GM21367 (cell line): ENCODE measurements around the gene ANKRD11.
"Not testable (repeated sequence)": the region's sequence is repeated elsewhere in the genome, so short reads cannot be mapped to it uniquely, and the experiment has no call there.

ENCODE experiments used
- ATAC-seq: cut with Tn5 transposase; IDR thresholded peaks from one replicate; pipeline ENCODE4 v1.9.1; 2021; ENCODE audit not compliant: unreplicated experiment

The ANKRD11 gene

GRCh38 chr16:89369266-89369895 is 121.0 kb downstream of the ANKRD11 start:
- ATAC-seq: no peak

GRCh38 chr16:89368604-89369249 is 121.6 kb downstream of the ANKRD11 start:
- ATAC-seq: no peak

- no peak for ATAC-seq
Measured at GRCh38 chr16:89367538-89367915, 122.8 kb downstream of the ANKRD11 start.

GRCh38 chr16:89366561-89367537 is 123.5 kb downstream of the ANKRD11 start:
- ATAC-seq: no peak

- ATAC-seq: no peak
Measured at GRCh38 chr16:89365996-89366395, 124.4 kb downstream of the ANKRD11 start.

- no peak for ATAC-seq
Measured at GRCh38 chr16:89365044-89365467, 125.3 kb downstream of the ANKRD11 start.

GRCh38 chr16:89364606-89365005 is 125.8 kb downstream of the ANKRD11 start:
- ATAC-seq: no peak

GRCh38 chr16:89363621-89364393 is 126.6 kb downstream of the ANKRD11 start:
- ATAC-seq: no peak

GRCh38 chr16:89362540-89363223 is 127.7 kb downstream of the ANKRD11 start:
- ATAC-seq: not testable (repeated sequence)

GRCh38 chr16:89361751-89362539 is 128.4 kb downstream of the ANKRD11 start:
- ATAC-seq: peak; percentile 35

GRCh38 chr16:89360760-89361435 is 129.5 kb downstream of the ANKRD11 start:
- ATAC-seq: no peak

- no peak for ATAC-seq
Measured at GRCh38 chr16:89359264-89360147, 130.9 kb downstream of the ANKRD11 start.

GRCh38 chr16:89358030-89359005 is 132.0 kb downstream of the ANKRD11 start:
- no peak for ATAC-seq

GRCh38 chr16:89357055-89357816 is 133.1 kb downstream of the ANKRD11 start:
- ATAC-seq: no peak

GRCh38 chr16:89355686-89356085 is 134.7 kb downstream of the ANKRD11 start:
- no peak for ATAC-seq

- no peak for ATAC-seq
Measured at GRCh38 chr16:89355007-89355406, 135.4 kb downstream of the ANKRD11 start.
